DLD1 (cell line): ENCODE measurements around the gene CTNNA2.

Experiments
- in situ Hi-C: cut with HindIII; loops from 2 replicates; pipeline ENCODE4 v1.10.0; 2017; ENCODE audit warnings: low sequenced_read_pairs

CTNNA2 gene

GRCh38 chr2:79972661-79973060, 459.8 kb downstream of the CTNNA2 start:
- in situ Hi-C loops = no loop called here

DNA sequence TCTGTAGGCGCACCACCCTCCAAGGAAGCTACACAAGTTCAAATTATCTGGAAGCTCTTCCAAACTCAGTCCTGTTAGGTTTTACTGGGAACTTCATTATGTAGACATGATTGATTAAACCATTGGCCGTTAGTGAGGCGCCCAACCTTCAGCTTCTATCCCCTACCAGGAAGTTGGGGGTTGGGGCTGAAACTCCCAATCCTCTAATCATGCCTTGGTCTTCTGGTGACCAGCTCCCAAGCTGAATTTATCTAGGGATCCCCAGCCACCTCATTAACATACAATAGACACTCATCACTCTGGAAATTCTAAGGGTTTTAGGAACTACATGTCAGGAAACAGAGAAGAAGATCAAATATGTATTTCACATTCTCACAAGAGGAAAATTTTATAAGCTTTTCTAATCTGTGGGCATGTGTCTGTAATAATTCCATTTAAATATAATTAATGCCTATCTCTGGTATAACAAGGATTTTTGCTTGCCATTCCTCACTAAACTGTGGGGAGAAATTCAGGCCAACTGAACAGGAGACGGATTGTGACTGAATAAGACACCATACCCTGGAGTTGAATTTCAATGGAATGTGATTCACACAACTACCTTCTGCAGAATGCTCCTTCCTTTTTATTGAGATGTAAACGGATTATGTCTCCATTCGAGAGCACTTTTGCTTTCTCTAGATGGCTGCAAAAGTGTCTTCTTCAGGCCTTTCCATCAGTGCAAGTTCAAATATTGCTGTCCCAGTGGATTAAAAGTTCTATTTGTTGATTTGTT, 463.1 kb downstream of the CTNNA2 start:
- in situ Hi-C loops = no loop called here

DNA sequence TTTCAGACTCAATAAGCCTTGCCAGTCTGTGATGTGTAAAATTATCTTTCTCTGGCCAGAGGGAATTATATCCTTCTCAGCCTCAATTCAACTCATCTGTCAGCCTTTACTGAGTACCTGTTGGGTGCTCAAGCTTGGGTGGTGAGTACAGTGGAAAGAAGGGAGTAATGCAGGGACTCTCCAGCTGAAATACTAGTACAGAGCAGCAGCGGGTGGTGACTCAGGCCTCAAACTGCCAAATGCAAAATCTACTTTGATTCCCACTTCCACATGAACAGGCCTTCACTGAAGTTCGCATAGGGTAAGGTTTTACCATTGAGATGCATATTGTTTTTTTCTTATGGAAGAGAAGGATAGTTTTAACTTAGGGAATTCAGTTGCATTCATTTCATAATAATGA, 464.9 kb downstream of the CTNNA2 start:
- in situ Hi-C loops = no loop called here

DNA sequence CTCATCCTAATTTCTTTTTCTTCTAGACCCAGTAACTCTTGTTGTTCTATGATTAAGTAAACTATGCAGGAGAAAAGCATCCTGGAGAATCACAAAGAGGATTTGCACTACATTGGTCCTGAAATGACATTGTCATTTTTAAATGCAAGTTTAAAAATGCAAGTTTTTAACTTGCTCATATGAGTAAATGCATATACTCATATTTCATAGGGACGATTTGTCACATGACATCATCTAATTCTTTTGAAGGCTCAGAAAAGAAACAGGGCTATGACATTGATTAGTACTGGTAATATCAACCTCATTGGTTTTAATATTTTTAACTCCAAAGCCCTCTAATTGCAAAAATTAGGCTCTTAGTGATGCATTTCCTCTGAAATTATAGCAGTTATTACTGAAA, 467.3 kb downstream of the CTNNA2 start:
- in situ Hi-C loops = no loop called here

GRCh38 chr2:79980816-79981215, 468.0 kb downstream of the CTNNA2 start:
- in situ Hi-C loops = no loop called here

- in situ Hi-C loops = no loop called here
Observed at GRCh38 chr2:79981316-79981715, 468.5 kb downstream of the CTNNA2 start.

- in situ Hi-C loops = no loop called here
Observed at GRCh38 chr2:79982445-79982844, 469.6 kb downstream of the CTNNA2 start.

DNA sequence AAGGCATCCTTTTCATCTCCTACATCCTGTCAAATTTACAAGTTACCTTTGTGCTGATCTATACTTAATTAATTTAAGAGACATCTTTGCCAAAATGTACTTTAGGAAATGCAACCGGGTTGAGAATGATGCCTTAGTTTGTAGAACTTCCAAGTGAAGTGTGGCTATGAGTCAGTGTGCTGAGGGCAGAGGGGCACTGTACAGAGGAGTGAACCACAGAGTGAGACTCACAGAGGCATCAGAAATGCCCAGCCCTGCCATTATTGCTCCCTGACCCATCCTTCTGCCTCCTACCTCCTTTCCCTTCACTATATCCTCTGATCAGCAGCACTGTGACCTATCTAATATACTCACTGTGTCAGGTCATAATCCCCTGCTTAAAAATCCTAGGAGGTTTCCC, 471.6 kb downstream of the CTNNA2 start:
- in situ Hi-C loops = no loop called here

DNA sequence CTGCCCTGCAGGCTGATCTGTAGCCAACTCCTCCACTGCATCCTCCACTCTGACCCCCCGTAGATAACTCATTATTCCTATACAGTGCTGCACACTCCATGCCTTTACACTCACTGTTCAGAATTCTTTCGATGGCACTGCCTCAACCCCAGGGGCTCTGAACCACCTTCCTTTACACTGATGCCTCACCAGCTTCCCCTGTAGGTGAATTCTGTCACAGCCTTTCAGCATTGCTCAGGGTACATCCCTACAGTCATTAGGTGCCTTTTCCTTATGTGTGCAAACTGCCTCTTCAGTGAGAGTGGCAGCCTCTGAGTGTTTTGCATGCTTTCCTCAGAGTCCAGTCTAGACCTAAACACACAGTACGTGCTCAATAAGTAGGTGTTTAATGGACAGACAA, 472.3 kb downstream of the CTNNA2 start:
- in situ Hi-C loops = no loop called here

DNA sequence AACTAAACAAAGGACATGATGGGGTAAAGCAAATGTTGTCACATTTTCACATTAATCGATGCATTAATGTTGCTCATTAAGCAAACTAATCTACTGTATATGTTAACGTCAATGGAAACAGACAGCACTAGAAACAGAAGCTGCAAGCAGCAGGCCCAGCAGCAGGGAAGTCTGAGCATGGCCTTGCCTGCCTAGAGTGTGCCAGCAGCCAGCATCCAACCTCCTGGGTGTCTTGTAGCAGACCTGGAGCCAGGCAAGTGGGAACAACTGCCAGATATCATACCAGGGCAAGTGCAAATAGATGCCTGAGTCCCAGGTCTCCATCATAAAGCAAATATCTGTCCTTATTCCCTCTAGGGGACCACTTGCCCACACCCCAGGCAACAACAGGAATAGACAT, 472.7 kb downstream of the CTNNA2 start:
- in situ Hi-C loops = no loop called here

DNA sequence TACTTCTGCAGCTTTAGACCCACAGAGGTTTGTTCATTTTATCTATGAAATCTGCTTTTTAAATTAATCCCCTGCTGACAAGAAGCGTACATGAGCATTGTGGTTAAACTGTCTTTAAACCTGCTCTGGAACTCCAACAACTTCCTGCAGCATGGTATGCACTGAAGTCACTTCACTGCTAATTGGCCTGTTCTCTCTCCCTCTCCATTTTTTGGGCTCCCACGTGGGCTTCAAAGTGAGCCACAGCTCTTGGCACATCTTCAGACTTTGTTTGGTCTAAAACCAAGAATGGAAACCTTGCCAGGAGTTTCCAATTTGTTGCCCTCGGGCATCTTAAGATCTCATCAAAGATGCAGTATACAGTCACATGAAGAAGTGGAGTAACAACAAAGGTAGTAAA, 480.3 kb downstream of the CTNNA2 start:
- in situ Hi-C loops = no loop called here

GRCh38 chr2:79994161-79994560, 481.3 kb downstream of the CTNNA2 start:
- in situ Hi-C loops = no loop called here

DNA sequence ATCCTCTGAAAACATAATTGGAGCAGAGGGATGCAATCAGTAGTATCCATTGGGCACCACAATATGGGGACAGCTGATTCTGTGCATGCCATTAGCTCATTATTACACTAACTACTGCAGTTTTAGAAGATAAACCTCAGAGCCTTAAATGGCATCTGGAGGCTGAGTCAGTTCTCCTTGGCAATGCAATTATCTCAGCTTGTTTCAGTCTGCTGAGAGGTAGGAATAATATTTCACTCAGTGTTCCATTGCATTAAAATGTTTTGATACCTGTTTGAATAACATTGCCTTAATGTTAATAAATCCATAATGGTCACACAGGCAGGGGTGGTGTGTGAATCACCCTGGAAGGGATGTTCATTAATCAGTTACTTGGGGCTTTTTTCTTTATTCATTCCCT, 482.1 kb downstream of the CTNNA2 start:
- in situ Hi-C loops = no loop called here

GRCh38 chr2:79996709-79997108, 483.9 kb downstream of the CTNNA2 start:
- in situ Hi-C loops = no loop called here

DNA sequence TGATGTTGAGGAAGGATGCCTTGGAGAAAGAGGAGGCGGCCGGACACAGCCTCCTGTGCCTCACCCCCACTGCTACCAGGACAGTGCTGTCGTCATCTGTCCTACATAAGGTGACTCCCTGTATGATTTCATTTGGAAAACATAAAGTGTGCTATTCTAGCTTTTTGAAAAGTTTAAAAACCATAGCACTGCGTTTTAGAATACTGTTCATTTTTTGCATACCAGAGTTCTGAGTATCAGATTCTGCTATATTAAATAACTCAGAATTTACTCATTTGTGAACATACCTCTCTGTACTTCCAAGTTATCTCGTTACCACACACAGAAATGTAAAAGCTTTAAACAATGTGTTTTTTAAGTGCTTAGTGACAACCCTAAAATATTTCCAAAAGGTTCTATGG, 488.9 kb downstream of the CTNNA2 start:
- in situ Hi-C loops = no loop called here

- in situ Hi-C loops = no loop called here
Observed at GRCh38 chr2:80002112-80002511, 489.3 kb downstream of the CTNNA2 start.

- in situ Hi-C loops = no loop called here
Observed at GRCh38 chr2:80002568-80003157, 489.8 kb downstream of the CTNNA2 start.

GRCh38 chr2:80007777-80008503, 495.1 kb downstream of the CTNNA2 start:
- in situ Hi-C loops = no loop called here

DNA sequence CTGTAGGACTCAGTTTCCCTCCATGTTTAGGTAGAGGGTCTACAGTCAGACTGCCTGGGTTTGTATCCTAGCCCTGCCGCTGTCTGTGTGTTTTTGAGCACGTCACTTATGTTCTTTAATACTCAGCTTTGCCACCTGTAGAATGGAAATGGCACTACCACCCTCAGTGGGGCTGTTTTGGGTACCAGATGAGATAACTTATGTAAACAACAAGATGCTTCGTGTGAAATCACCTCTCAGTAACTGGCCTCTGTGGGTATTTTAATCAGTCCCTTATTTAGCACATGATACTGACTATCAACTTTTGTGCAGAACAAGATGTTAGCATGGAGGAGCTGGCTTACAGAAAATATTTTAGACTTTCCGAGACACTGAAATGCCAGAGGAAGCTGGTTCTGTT, 495.7 kb downstream of the CTNNA2 start:
- in situ Hi-C loops = no loop called here

DNA sequence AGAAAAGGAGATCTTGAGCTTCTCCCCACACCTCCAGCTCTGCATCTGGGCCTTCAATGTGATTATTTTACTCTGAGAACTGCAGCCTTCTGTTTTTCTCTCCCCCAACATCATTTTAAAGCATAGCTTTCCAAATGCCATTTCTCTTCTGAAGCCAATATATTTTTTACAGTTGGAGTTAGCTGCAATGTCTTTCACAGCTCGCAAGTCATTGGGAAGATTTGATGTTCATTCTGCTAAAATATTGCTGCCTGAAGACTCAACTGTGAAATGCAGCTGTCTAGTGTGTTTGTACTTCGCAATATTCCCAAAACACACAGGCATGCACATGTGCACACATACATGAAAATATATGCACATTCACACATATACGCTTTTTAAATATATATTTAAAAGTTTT, 496.4 kb downstream of the CTNNA2 start:
- in situ Hi-C loops = no loop called here

DNA sequence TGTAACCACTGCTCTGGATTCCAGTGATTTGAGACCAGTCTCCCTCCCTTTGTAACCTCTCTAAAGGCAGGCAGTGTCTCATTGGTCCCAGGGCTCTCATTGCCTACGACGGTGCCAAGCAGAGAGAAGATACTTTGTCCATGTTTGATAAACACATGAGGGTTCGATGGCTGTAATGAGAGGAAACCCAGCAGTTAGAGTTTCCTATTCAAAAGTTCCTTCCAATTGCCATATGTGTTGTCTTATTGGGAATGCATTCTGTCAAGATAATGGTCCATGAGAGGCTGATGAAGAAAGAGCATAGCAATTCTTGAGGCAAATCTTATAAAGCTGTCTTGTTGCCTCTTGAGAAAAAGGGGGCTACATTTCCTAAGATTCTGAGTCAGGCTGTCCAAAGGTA, 499.2 kb downstream of the CTNNA2 start:
- in situ Hi-C loops = no loop called here

- in situ Hi-C loops = no loop called here
Observed at GRCh38 chr2:80014637-80015036, 501.8 kb downstream of the CTNNA2 start.
